GM23338 (cell line): ENCODE data around the gene CDH4. TPM values are rescaled to one million over a fixed set of nuclear protein-coding genes. Genes with fewer than 3 reads are reported as not detected.

Experiments used
- ATAC-seq: fragments of 200-7000 bp; cut with Tn5 transposase; 3 replicates; pipeline ENCODE4 v1.9.1; 2020
- DNase-seq: peaks from one replicate; pipeline ENCODE4 v3.0.0-alpha.2; 2015; ENCODE audit warnings: low spot score
- H2AFZ ChIP-seq: fragments of 200-600 bp; sonication (generic); 2 replicates; pipeline ENCODE4 v1.8.0; 2016; ENCODE audit warnings: antibody characterized with exemption, mild to moderate bottlenecking, moderate library complexity
- H3F3A ChIP-seq: fragments of 200-600 bp; sonication (generic); replicated peaks from 2 replicates; pipeline ENCODE4 v1.8.0; 2017; ENCODE audit warnings: antibody characterized with exemption, mixed run types, low read depth
- H3K27ac ChIP-seq: fragments of 200-600 bp; sonication (generic); 2 replicates; pipeline ENCODE4 v1.6.1; 2016; ENCODE audit warnings: low read depth
- H3K27me3 ChIP-seq: fragments of 200-600 bp; sonication (generic); 2 replicates; pipeline ENCODE4 v1.8.0; 2016; ENCODE audit warnings: mild to moderate bottlenecking, mixed run types, moderate library complexity; ENCODE audit not compliant: insufficient read depth
- H3K36me3 ChIP-seq: fragments of 200-600 bp; sonication (generic); 2 replicates; pipeline ENCODE4 v1.8.0; 2016; ENCODE audit warnings: mild to moderate bottlenecking; ENCODE audit not compliant: insufficient read depth
- H3K4me1 ChIP-seq: fragments of 200-600 bp; sonication (generic); 2 replicates; pipeline ENCODE4 v1.8.0; 2016; ENCODE audit warnings: mild to moderate bottlenecking, moderate library complexity; ENCODE audit not compliant: insufficient read depth
- H3K4me2 ChIP-seq: fragments of 200-600 bp; sonication (generic); 2 replicates; pipeline ENCODE4 v1.7.1; 2017; ENCODE audit warnings: mixed run types
- H3K4me3 ChIP-seq: fragments of 200-600 bp; sonication (generic); 2 replicates; pipeline ENCODE4 v1.6.1; 2016; ENCODE audit warnings: mixed run types
- H3K79me2 ChIP-seq: fragments of 200-600 bp; sonication (generic); replicated peaks from 2 replicates; pipeline ENCODE4 v1.8.0; 2017; ENCODE audit warnings: mild to moderate bottlenecking; ENCODE audit not compliant: insufficient read depth
- H3K9me2 ChIP-seq: fragments of 200-600 bp; sonication (generic); 2 replicates; pipeline ENCODE4 v1.8.0; 2017; ENCODE audit not compliant: insufficient read depth
- H4K20me1 ChIP-seq: fragments of 200-600 bp; sonication (generic); replicated peaks from 2 replicates; pipeline ENCODE4 v1.8.0; 2017; ENCODE audit warnings: mild to moderate bottlenecking; ENCODE audit not compliant: insufficient read depth
- H3K27ac Mint-ChIP-seq: 2 replicates; pipeline ENCODE4 v1.8.0; 2020; ENCODE audit warnings: inconsistent platforms, mild to moderate bottlenecking, moderate library complexity, mixed read lengths
- H3K27me3 Mint-ChIP-seq: 3 replicates; pipeline ENCODE4 v1.8.0; 2022; ENCODE audit warnings: low read depth, mild to moderate bottlenecking, moderate library complexity, mixed read lengths, inconsistent platforms; ENCODE audit not compliant: insufficient read depth, poor library complexity
- H3K36me3 Mint-ChIP-seq: 3 replicates; pipeline ENCODE4 v1.8.0; 2021; ENCODE audit warnings: low read depth, mild to moderate bottlenecking, inconsistent platforms, moderate library complexity, mixed read lengths
- H3K4me1 Mint-ChIP-seq: 3 replicates; pipeline ENCODE4 v1.8.0; 2020; ENCODE audit warnings: mild to moderate bottlenecking, inconsistent platforms, mixed read lengths
- H3K4me3 Mint-ChIP-seq: 3 replicates; pipeline ENCODE4 v1.8.0; 2021; ENCODE audit warnings: moderate library complexity, mild to moderate bottlenecking, inconsistent platforms, mixed read lengths
- H3K9me3 Mint-ChIP-seq: 3 replicates; pipeline ENCODE4 v1.8.0; 2020; ENCODE audit warnings: moderate library complexity, mild to moderate bottlenecking, inconsistent platforms, mixed read lengths
- CREB1 ChIP-seq: fragments of 250-450 bp; sonication (Bioruptor Pico); IDR thresholded peaks from 2 replicates; pipeline ENCODE4 v1.5.0; 2020; ENCODE audit warnings: low read depth, mild to moderate bottlenecking, moderate library complexity
- EZH2 ChIP-seq: fragments of 200-600 bp; sonication (generic); IDR thresholded peaks from one replicate; pipeline ENCODE4 v1.8.0; 2017; ENCODE audit warnings: antibody characterized with exemption, mild to moderate bottlenecking, low read depth; ENCODE audit not compliant: unreplicated experiment
- EZH2phosphoT487 ChIP-seq: fragments of 200-600 bp; sonication (generic); IDR thresholded peaks from one replicate; pipeline ENCODE4 v1.8.1; 2018; ENCODE audit warnings: antibody characterized with exemption; ENCODE audit not compliant: unreplicated experiment
- JUNB ChIP-seq: IDR thresholded peaks from one replicate; pipeline ENCODE4 v1.6.1; 2016; ENCODE audit warnings: antibody characterized with exemption; ENCODE audit not compliant: unreplicated experiment
- STAT1 ChIP-seq: IDR thresholded peaks from one replicate; pipeline ENCODE4 v1.6.1; 2016; ENCODE audit warnings: antibody characterized with exemption; ENCODE audit not compliant: unreplicated experiment
- ZNF114 ChIP-seq: fragments of 250-450 bp; sonication (Bioruptor Pico); IDR thresholded peaks from 2 replicates; pipeline ENCODE4 v1.5.0; 2020; ENCODE audit warnings: mild to moderate bottlenecking, moderate library complexity
- polyA plus RNA-seq: library from polyadenylated mRNA; unstranded; fragments of >200 nt; fragmentation: Nextera tagmentation; extraction: Ambion mirVana; gene quantifications from 2 replicates; pipeline ENCODE4 v1.2.1, GENCODE V29; 2016
- total RNA-seq: library from RNA; depleted of rRNA; stranded (reverse); fragments of >200 nt; shearing (Covaris generic); gene quantifications from 2 replicates; pipeline ENCODE4 v1.2.3, GENCODE V29; 2014
- TF ChIP-seq, protein P1 (sequence below): fragments of 250-450 bp; sonication (Bioruptor Pico); IDR thresholded peaks from 2 replicates; pipeline ENCODE4 v1.5.0; 2020; ENCODE audit warnings: mild to moderate bottlenecking, moderate library complexity
- TF ChIP-seq, protein P2 (sequence below), 2 experiments: fragments of 200-600 bp in 1 of 2; sonication (generic) in 1 of 2; conservative IDR thresholded peaks; 2 replicates each; pipeline versions ENCODE4 v1.5.1 to v1.6.1; 2016 to 2017; ENCODE audit warnings: antibody characterized with exemption in 2 of 2, low read depth in 2 of 2, mild to moderate bottlenecking in 2 of 2, moderate library complexity in 1 of 2

Gene CDH4
- total and polyA plus RNA-seq, 2 experiments from 2014 or later = 1.2 to 4.2 TPM

DNA sequence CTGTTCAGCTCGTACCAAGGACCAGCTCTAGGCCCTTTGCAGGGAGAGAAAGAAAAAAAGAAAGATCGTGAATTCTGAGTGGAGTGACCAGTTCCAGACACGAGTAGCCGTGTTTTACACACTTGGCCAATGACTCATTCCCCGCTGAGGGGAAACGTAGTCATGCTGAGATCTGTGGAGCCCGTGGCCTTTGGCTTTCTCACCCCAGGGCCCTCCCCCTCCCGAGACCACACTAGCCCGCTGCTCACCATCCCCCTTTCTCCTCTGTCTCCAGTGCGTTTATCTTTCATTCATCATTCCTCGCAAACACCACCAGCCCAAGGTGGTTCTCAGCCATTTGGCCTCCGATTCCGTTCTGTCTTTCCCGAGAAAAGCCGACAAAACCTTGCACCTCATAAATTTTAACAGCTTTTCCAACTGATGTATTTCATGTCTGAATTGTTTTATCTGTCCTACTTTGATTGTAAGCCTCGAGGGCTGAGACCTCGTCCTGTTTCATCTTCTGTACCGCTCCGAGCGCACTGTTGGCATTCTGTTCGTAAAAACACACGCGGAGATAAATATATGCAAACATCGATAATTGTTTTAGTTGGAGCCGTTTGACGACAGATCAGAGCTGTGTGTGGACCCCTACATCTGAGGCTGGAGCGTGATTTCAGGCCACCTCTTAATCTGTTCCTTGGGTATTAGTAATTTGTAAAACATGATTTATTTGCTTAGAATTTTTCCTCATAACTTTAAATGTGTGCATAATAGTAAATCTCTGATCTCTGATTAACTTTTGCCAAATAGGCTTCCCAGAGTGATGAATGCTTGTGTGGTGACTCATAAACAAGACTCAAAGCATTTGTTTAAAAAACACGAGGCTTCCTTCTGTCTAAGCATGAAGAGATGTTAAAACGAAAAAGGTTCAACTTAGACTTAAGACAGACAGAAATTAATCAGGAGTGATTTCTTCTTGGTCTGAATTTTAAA, 336.6 kb downstream of the CDH4 start (continued):
- TF ChIP-seq, protein P1, sequence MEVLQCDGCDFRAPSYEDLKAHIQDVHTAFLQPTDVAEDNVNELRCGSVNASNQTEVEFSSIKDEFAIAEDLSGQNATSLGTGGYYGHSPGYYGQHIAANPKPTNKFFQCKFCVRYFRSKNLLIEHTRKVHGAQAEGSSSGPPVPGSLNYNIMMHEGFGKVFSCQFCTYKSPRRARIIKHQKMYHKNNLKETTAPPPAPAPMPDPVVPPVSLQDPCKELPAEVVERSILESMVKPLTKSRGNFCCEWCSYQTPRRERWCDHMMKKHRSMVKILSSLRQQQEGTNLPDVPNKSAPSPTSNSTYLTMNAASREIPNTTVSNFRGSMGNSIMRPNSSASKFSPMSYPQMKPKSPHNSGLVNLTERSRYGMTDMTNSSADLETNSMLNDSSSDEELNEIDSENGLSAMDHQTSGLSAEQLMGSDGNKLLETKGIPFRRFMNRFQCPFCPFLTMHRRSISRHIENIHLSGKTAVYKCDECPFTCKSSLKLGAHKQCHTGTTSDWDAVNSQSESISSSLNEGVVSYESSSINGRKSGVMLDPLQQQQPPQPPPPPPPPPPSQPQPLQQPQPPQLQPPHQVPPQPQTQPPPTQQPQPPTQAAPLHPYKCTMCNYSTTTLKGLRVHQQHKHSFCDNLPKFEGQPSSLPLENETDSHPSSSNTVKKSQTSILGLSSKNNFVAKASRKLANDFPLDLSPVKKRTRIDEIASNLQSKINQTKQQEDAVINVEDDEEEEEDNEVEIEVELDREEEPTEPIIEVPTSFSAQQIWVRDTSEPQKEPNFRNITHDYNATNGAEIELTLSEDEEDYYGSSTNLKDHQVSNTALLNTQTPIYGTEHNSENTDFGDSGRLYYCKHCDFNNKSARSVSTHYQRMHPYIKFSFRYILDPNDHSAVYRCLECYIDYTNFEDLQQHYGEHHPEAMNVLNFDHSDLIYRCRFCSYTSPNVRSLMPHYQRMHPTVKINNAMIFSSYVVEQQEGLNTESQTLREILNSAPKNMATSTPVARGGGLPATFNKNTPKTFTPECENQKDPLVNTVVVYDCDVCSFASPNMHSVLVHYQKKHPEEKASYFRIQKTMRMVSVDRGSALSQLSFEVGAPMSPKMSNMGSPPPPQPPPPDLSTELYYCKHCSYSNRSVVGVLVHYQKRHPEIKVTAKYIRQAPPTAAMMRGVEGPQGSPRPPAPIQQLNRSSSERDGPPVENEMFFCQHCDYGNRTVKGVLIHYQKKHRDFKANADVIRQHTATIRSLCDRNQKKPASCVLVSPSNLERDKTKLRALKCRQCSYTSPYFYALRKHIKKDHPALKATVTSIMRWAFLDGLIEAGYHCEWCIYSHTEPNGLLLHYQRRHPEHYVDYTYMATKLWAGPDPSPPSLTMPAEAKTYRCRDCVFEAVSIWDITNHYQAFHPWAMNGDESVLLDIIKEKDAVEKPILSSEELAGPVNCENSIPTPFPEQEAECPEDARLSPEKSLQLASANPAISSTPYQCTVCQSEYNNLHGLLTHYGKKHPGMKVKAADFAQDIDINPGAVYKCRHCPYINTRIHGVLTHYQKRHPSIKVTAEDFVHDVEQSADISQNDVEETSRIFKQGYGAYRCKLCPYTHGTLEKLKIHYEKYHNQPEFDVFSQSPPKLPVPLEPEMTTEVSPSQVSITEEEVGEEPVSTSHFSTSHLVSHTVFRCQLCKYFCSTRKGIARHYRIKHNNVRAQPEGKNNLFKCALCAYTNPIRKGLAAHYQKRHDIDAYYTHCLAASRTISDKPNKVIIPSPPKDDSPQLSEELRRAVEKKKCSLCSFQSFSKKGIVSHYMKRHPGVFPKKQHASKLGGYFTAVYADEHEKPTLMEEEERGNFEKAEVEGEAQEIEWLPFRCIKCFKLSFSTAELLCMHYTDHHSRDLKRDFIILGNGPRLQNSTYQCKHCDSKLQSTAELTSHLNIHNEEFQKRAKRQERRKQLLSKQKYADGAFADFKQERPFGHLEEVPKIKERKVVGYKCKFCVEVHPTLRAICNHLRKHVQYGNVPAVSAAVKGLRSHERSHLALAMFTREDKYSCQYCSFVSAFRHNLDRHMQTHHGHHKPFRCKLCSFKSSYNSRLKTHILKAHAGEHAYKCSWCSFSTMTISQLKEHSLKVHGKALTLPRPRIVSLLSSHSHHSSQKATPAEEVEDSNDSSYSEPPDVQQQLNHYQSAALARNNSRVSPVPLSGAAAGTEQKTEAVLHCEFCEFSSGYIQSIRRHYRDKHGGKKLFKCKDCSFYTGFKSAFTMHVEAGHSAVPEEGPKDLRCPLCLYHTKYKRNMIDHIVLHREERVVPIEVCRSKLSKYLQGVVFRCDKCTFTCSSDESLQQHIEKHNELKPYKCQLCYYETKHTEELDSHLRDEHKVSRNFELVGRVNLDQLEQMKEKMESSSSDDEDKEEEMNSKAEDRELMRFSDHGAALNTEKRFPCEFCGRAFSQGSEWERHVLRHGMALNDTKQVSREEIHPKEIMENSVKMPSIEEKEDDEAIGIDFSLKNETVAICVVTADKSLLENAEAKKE (CRISPR knock-in tag) = no peak
- TF ChIP-seq CREB1 = no peak
- TF ChIP-seq STAT1 = no peak
- TF ChIP-seq EZH2 = no peak
- no peak for TF ChIP-seq ZNF114

DNA sequence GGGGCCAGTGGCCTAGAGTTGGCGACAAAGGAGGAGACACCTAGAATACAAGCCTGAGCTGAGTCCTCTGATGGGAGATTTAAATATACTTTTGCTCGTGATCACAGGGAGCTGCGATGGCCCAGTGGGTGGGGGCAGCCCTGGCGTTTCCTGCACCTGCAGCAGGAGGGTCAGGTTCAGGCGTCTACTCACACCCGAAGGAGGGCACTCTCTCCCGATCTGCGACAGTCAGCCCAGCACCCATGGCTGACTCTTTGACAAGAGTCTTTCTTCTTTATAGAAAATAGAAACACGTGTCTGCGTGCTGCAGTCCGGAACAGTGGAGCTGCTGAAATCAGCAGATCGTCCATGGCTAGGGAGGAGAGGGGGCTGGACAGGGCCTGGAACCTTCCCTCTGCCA, 338.2 kb downstream of the CDH4 start:
- Mint-ChIP-seq H3K4me1 (peaks cover 11% of the 10 kb centered on the region), H3K36me3 (peaks cover 9% of the 10 kb centered on the region; the same call in 2 of the 3 replicates), H3K4me3 (no peak overlapping the region), H3K9me3 (peaks cover 15% of the 10 kb centered on the region; the same call in 2 of the 3 replicates), H3K27ac (no peak overlapping the region), H3K27me3 (peaks cover 6% of the 10 kb centered on the region)
- Histone ChIP-seq H3K9me2 (peaks cover 5% of the 10 kb centered on the region; the same call in 1 of the 2 replicates), H3K4me2 (no peak overlapping the region), H3K79me2 (no peaks in the 10 kb centered on the region), H3F3A (no peaks in the 10 kb centered on the region), H3K27me3 (no peaks in the 10 kb centered on the region), H4K20me1 (no peaks in the 10 kb centered on the region), H3K4me1 (no peaks in the 10 kb centered on the region), H3K4me3 (no peak overlapping the region), H3K36me3 (no peaks in the 10 kb centered on the region), H3K27ac (no peak overlapping the region), H2AFZ (no peak overlapping the region)
- DNase-seq = no peak
- ATAC-seq = no peak
- no peak for TF ChIP-seq ZNF114
- TF ChIP-seq EZH2phosphoT487 = no peak
- TF ChIP-seq EZH2 = no peak
- TF ChIP-seq JUNB = no peak
- TF ChIP-seq, protein P2, sequence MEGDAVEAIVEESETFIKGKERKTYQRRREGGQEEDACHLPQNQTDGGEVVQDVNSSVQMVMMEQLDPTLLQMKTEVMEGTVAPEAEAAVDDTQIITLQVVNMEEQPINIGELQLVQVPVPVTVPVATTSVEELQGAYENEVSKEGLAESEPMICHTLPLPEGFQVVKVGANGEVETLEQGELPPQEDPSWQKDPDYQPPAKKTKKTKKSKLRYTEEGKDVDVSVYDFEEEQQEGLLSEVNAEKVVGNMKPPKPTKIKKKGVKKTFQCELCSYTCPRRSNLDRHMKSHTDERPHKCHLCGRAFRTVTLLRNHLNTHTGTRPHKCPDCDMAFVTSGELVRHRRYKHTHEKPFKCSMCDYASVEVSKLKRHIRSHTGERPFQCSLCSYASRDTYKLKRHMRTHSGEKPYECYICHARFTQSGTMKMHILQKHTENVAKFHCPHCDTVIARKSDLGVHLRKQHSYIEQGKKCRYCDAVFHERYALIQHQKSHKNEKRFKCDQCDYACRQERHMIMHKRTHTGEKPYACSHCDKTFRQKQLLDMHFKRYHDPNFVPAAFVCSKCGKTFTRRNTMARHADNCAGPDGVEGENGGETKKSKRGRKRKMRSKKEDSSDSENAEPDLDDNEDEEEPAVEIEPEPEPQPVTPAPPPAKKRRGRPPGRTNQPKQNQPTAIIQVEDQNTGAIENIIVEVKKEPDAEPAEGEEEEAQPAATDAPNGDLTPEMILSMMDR (conservative IDR thresholded peaks at IDR 0.05; ENCODE audit: low read depth in 2 of 2) = no peak
